DOHH2 (cell line): Measurements from ENCODE around the gene DCLRE1C.

Source experiments
- CTCF ChIP-seq: fragments of 200-600 bp; sonication (generic); IDR thresholded peaks from one replicate; pipeline ENCODE4 v1.5.1; 2014; ENCODE audit warnings: antibody characterized with exemption, mild to moderate bottlenecking, low read depth, low read length; ENCODE audit not compliant: poor library complexity, severe bottlenecking
- EZH2phosphoT487 ChIP-seq: fragments of 200-600 bp; sonication (generic); IDR thresholded peaks from 2 replicates; pipeline ENCODE4 v1.6.1; 2017; ENCODE audit warnings: borderline replicate concordance, mild to moderate bottlenecking, antibody characterized with exemption, low read length, moderate library complexity, mixed read lengths

- TF ChIP-seq CTCF (no peak), EZH2phosphoT487 (no peak)
Measured at GRCh38 chr10:14954934-14955333, 1.0 kb upstream of the DCLRE1C start.
